NCI-H2196 (cell line): ENCODE data around the gene RFESD.

Experiments used
- DNase-seq: peaks from one replicate; lab custom pipeline; 2025; ENCODE audit not compliant: unreplicated experiment; lab: John Stamatoyannopoulos, UW

Gene RFESD

GRCh38 chr5:95646569-95647431 lies at the start of gene RFESD:
Gene RFESD (plus strand): TSS chr5:95646777. CDS start chr5:95652272, 5,495 bp downstream.
- peak; percentile 91 for DNase-seq

- DNase-seq, result no peak
Observed at GRCh38 chr5:95599252-95599651, 47.3 kb upstream of the RFESD start.

GRCh38 chr5:95600557-95600956 lies 46.0 kb upstream of the RFESD start:
- no peak for DNase-seq

GRCh38 chr5:95605786-95606185 lies 40.8 kb upstream of the RFESD start:
- DNase-seq, result no peak

- no peak for DNase-seq
Observed at GRCh38 chr5:95606419-95606818, 40.2 kb upstream of the RFESD start.

GRCh38 chr5:95609711-95610110 lies 36.9 kb upstream of the RFESD start:
- no peak for DNase-seq

GRCh38 chr5:95610546-95610945 lies 36.0 kb upstream of the RFESD start:
- no peak for DNase-seq

- DNase-seq, result no peak
Observed at GRCh38 chr5:95611396-95611795, 35.2 kb upstream of the RFESD start.

GRCh38 chr5:95613514-95613913 lies 33.1 kb upstream of the RFESD start:
- DNase-seq, result no peak

- DNase-seq, result no peak
Observed at GRCh38 chr5:95615164-95615467, 31.5 kb upstream of the RFESD start.

- no peak for DNase-seq
Observed at GRCh38 chr5:95617057-95617456, 29.5 kb upstream of the RFESD start.

- no peak for DNase-seq
Observed at GRCh38 chr5:95619096-95619495, 27.5 kb upstream of the RFESD start.

GRCh38 chr5:95619514-95620029 lies 27.0 kb upstream of the RFESD start:
- no peak for DNase-seq

GRCh38 chr5:95620030-95620869 lies 26.3 kb upstream of the RFESD start, which contains the start of gene GPR150:
Gene GPR150 (plus strand): TSS chr5:95620087. CDS start chr5:95620276, 189 bp downstream.
- DNase-seq, result peak; percentile 36

GRCh38 chr5:95620870-95621838 lies 25.4 kb upstream of the RFESD start:
- peak; percentile 26 for DNase-seq

GRCh38 chr5:95621839-95622629 lies 24.5 kb upstream of the RFESD start:
- DNase-seq, result no peak

GRCh38 chr5:95623706-95624105 lies 22.9 kb upstream of the RFESD start:
- DNase-seq, result no peak

GRCh38 chr5:95624368-95624767 lies 22.2 kb upstream of the RFESD start:
- DNase-seq, result no peak

GRCh38 chr5:95626701-95627100 lies 19.9 kb upstream of the RFESD start:
- no peak for DNase-seq
